Glutamatergic neuron (in vitro differentiated cells): ENCODE data around the gene TP53AIP1. TPM values are rescaled to one million over a fixed set of nuclear protein-coding genes. Genes with fewer than 3 reads are reported as not detected.
A peak's percentile ranks its signal among the peaks of the same experiment; 100 is the strongest.

ENCODE experiments used
- DNase-seq: peaks from one replicate; pipeline ENCODE4 v3.0.0; 2022
- H3K27ac Mint-ChIP-seq: one replicate; pipeline ENCODE4 v1.8.0; 2020; ENCODE audit warnings: mild to moderate bottlenecking, mixed read lengths, inconsistent platforms; ENCODE audit not compliant: unreplicated experiment
- H3K27me3 Mint-ChIP-seq: one replicate; pipeline ENCODE4 v1.8.0; 2020; ENCODE audit warnings: mild to moderate bottlenecking, moderate library complexity, mixed read lengths, inconsistent platforms; ENCODE audit not compliant: unreplicated experiment
- H3K36me3 Mint-ChIP-seq: one replicate; pipeline ENCODE4 v1.8.0; 2020; ENCODE audit warnings: mild to moderate bottlenecking, mixed read lengths, inconsistent platforms; ENCODE audit not compliant: unreplicated experiment
- H3K4me1 Mint-ChIP-seq: one replicate; pipeline ENCODE4 v1.8.0; 2020; ENCODE audit warnings: mild to moderate bottlenecking, low read depth, mixed read lengths, inconsistent platforms; ENCODE audit not compliant: unreplicated experiment
- H3K4me3 Mint-ChIP-seq: one replicate; pipeline ENCODE4 v1.8.0; 2020; ENCODE audit warnings: mild to moderate bottlenecking, mixed read lengths, inconsistent platforms; ENCODE audit not compliant: unreplicated experiment
- H3K9me3 Mint-ChIP-seq: one replicate; pipeline ENCODE4 v1.8.0; 2020; ENCODE audit warnings: mild to moderate bottlenecking, moderate library complexity, mixed read lengths, inconsistent platforms; ENCODE audit not compliant: unreplicated experiment
- CTCF ChIP-seq: fragments of 200-600 bp; sonication (generic); IDR thresholded peaks from one replicate; pipeline ENCODE4 v1.5.0; 2021; ENCODE audit not compliant: partially characterized antibody, unreplicated experiment
- total RNA-seq: library from RNA; stranded (reverse); fragmentation: NEBNext Ultra II Directional; extraction: Animal tissue kit (Norgen Biotek cat#: 25700); gene quantifications from one replicate; pipeline ENCODE4 v1.2.1, GENCODE V29; 2021; ENCODE audit not compliant: unreplicated experiment

TP53AIP1 gene
- total RNA-seq, 1 donor from 2014 or later: 0.34 TPM

DNA sequence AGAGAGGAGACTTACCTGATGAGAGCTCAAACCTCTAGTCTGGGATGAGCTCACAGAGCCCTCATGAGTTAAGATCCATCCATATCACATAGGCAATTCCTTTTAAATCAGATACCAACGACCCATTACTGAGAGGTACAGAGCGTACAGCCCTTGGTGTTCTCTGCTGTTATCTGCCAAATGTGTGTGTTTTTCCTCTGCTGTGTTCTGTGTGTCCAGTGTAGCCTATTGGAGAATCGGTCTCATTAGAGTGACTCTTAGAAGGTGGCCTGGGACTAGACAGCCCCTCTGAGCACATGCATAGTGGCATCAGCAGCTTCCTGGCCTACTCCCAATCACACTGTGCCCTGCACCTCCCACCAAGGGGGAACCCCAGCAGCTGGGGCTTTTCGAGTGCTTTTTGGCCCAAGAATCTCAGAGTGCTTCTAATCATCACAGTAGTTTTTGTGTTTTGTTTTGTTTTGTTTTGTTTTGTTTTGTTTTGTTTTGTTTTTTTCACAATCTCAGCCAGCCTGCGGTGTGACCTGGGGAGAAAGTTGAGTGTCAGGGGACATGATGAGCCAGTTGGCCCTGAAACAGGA, 25.4 kb downstream of the TP53AIP1 start:
- Mint-ChIP-seq H3K27ac (no peak overlapping the region), H3K4me3 (no peak overlapping the region), H3K36me3 (peaks cover 15% of the 10 kb centered on the region), H3K27me3 (peaks cover 11% of the 10 kb centered on the region), H3K4me1 (peaks cover 29% of the 10 kb centered on the region), H3K9me3 (peaks cover 20% of the 10 kb centered on the region)
- no peak for TF ChIP-seq CTCF
- no peak for DNase-seq

- DNase-seq: no peak
- Mint-ChIP-seq H3K9me3 (peaks cover 17% of the 10 kb centered on the region), H3K36me3 (peaks cover 17% of the 10 kb centered on the region), H3K27me3 (peaks cover 12% of the 10 kb centered on the region), H3K4me3 (no peak overlapping the region), H3K4me1 (peaks cover 29% of the 10 kb centered on the region), H3K27ac (no peak overlapping the region)
- no peak for TF ChIP-seq CTCF
Observed at GRCh38 chr11:128916681-128917080, 26.0 kb downstream of the TP53AIP1 start.

DNA sequence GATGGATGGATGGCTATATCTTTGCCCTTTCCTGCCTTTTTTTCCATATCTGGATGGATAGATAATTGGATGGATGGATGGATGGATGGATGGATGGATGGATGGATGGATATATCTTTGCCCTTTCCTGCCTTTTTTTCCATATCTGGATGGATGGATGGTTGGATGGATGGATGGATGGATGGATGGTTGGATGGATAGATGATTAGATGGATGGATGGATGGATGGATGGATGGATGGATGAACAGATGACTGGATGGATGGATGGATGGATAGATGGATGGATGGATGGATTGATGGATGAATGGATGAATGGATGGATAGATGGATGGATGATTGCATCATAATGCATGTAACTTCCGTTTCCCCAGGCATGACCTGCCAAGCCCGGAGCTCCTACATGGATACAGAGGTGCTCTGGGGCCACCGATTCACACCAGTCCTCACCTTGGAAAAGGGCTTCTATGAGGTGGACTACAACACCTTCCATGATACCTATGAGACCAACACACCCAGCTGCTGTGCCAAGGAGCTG, 26.6 kb downstream of the TP53AIP1 start:
- Mint-ChIP-seq H3K27ac (no peak overlapping the region), H3K4me1 (peaks cover 29% of the 10 kb centered on the region)

DNA sequence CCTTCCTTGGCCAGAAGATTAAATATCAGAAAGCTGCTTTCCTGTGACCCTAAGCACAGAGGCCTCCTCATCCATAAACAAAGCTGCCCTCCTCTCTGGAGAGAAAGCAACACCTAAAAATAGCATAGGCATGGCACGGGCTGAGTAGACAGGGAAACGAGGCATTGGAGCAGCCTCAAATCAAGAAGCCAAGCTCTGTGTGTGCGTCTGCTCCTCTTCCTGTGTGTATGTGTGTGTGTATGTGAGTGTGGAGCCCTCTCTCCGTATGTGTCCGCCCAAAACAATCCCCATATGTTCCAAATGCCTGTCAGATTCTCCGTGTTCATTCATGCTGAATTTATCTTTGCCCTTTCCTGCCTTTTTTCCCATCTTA, 27.5 kb downstream of the TP53AIP1 start:
- no peak for TF ChIP-seq CTCF
- H3K4me3 Mint-ChIP-seq: peak overlapping the region; percentile 74
- peaks cover 17% of the 10 kb centered on the region for H3K36me3 Mint-ChIP-seq
- H3K27me3 Mint-ChIP-seq: peaks cover 10% of the 10 kb centered on the region
- H3K4me1 Mint-ChIP-seq: peaks cover 25% of the 10 kb centered on the region
- H3K27ac Mint-ChIP-seq: no peak overlapping the region
- DNase-seq: no peak
- peaks cover 19% of the 10 kb centered on the region for H3K9me3 Mint-ChIP-seq

More for the DNA sequence above, 26.6 kb downstream of the TP53AIP1 start:
- peaks cover 17% of the 10 kb centered on the region for H3K36me3 Mint-ChIP-seq
- TF ChIP-seq CTCF: no peak
- no peak for DNase-seq
- peaks cover 19% of the 10 kb centered on the region for H3K9me3 Mint-ChIP-seq
- peaks cover 14% of the 10 kb centered on the region for H3K27me3 Mint-ChIP-seq
- H3K4me3 Mint-ChIP-seq: peak overlapping the region; percentile 30
